HepG2 (cell line): ENCODE results near the gene FGF19. TPM values are rescaled to one million over a fixed set of nuclear protein-coding genes. Genes with fewer than 3 reads are reported as not detected.

Experiments
- CBX2 ChIP-seq, 2 experiments: fragments of 200-600 bp in 1 of 2; sonication (generic); formaldehyde crosslinking in 1 of 2; IDR thresholded peaks; 2 replicates each; pipeline versions ENCODE4 v1.7.0 to v1.8.1; 2018 to 2022; ENCODE audit warnings: low read depth in 2 of 2, low read length in 1 of 2, mild to moderate bottlenecking in 1 of 2, missing genetic modification reagents in 1 of 2
- DNMT1 ChIP-seq: sonication (generic); formaldehyde crosslinking; IDR thresholded peaks from 2 replicates; pipeline ENCODE4 v1.5.1; 2020; ENCODE audit warnings: mild to moderate bottlenecking, missing genetic modification reagents
- PRMT3 ChIP-seq: sonication (generic); formaldehyde crosslinking; IDR thresholded peaks from 2 replicates; pipeline ENCODE4 v1.8.1; 2022; ENCODE audit warnings: low read depth, mild to moderate bottlenecking, moderate library complexity, missing genetic modification reagents, borderline replicate concordance
- RAD51 ChIP-seq: fragments of 450-650 bp; IDR thresholded peaks from 2 replicates; pipeline ENCODE4 v1.6.1; 2016; ENCODE audit warnings: borderline replicate concordance
- RBM22 ChIP-seq: fragments of 200-400 bp; formaldehyde crosslinking; optimal IDR thresholded peaks from 2 replicates; pipeline ENCODE3; 2017; ENCODE audit warnings: mild to moderate bottlenecking, low read length, moderate library complexity
- RELA ChIP-seq: sonication (generic); formaldehyde crosslinking; IDR thresholded peaks from 2 replicates; pipeline ENCODE4 v1.4.0; 2020; ENCODE audit warnings: missing genetic modification reagents
- SP5 ChIP-seq: IDR thresholded peaks from 2 replicates; pipeline ENCODE4 v1.6.1; 2016; ENCODE audit warnings: low read depth, borderline replicate concordance
- ZBTB7A ChIP-seq: sonication (generic); formaldehyde crosslinking; IDR thresholded peaks from 2 replicates; pipeline ENCODE4 v1.8.0; 2022; ENCODE audit warnings: mild to moderate bottlenecking, missing genetic modification reagents
- ZFP36L1 ChIP-seq: sonication (generic); formaldehyde crosslinking; IDR thresholded peaks from 2 replicates; pipeline ENCODE4 v1.8.0; 2022; ENCODE audit warnings: mild to moderate bottlenecking, missing genetic modification reagents, moderate library complexity
- ZMYM4 ChIP-seq: sonication (generic); formaldehyde crosslinking; IDR thresholded peaks from 2 replicates; pipeline ENCODE4 v1.8.1; 2023; ENCODE audit warnings: mild to moderate bottlenecking, missing genetic modification reagents
- ZNF652 ChIP-seq: IDR thresholded peaks from 2 replicates; pipeline ENCODE4 v1.6.1; 2016; ENCODE audit warnings: low read depth, borderline replicate concordance
- polyA plus RNA-seq, 8 experiments: library from polyadenylated mRNA; depleted of rRNA in 3 of 8; stranded (reverse) in 7 of 8; unstranded in 1 of 8; fragments of >200 nt; fragmentation: Illumina TruSeq in 4 of 8; extraction: Trizol in 4 of 8; gene quantifications; 2 replicates each; pipeline versions ENCODE4 v1.2.1 to v1.2.3, GENCODE V29; 2011 to 2016; ENCODE audit warnings: low read depth in 4 of 8, missing spikeins in 1 of 8, mixed read lengths in 1 of 8; ENCODE audit not compliant: insufficient read depth in 1 of 8
- total RNA-seq, 5 experiments: library from RNA; depleted of rRNA; stranded (reverse); fragments of >200 nt; fragmentation: Illumina TruSeq; extraction: Trizol; gene quantifications; 2 replicates each; pipeline ENCODE4 v1.2.3, GENCODE V29; 2016; ENCODE audit warnings: low read depth in 1 of 5
- TF ChIP-seq, protein P1 (sequence below): sonication (generic); formaldehyde crosslinking; IDR thresholded peaks from 2 replicates; pipeline ENCODE4 v1.8.1; 2023; ENCODE audit warnings: mild to moderate bottlenecking, missing genetic modification reagents
- TF ChIP-seq, protein P2 (sequence below): sonication (generic); formaldehyde crosslinking; IDR thresholded peaks from 2 replicates; pipeline ENCODE4 v1.5.1; 2020; ENCODE audit warnings: missing genetic modification reagents, mild to moderate bottlenecking, borderline replicate concordance
- TF ChIP-seq, protein P3 (sequence below): sonication (generic); formaldehyde crosslinking; IDR thresholded peaks from 2 replicates; pipeline ENCODE4 v1.4.0; 2020; ENCODE audit warnings: missing genetic modification reagents, borderline replicate concordance
- TF ChIP-seq, protein P4 (sequence below): sonication (generic); formaldehyde crosslinking; IDR thresholded peaks from 2 replicates; pipeline ENCODE4 v1.4.0; 2020; ENCODE audit warnings: missing genetic modification reagents, low read depth, mild to moderate bottlenecking, borderline replicate concordance
- TF ChIP-seq, protein P5 (sequence below): sonication (generic); formaldehyde crosslinking; IDR thresholded peaks from 2 replicates; pipeline ENCODE4 v1.4.0; 2020; ENCODE audit warnings: missing genetic modification reagents, borderline replicate concordance

Gene FGF19
- total and polyA plus RNA-seq, 2 of the 13 experiments (the other 11 are each of a cell fraction or from before 2014, with no cell fraction given): 0.07 TPM; not detected in 1

DNA sequence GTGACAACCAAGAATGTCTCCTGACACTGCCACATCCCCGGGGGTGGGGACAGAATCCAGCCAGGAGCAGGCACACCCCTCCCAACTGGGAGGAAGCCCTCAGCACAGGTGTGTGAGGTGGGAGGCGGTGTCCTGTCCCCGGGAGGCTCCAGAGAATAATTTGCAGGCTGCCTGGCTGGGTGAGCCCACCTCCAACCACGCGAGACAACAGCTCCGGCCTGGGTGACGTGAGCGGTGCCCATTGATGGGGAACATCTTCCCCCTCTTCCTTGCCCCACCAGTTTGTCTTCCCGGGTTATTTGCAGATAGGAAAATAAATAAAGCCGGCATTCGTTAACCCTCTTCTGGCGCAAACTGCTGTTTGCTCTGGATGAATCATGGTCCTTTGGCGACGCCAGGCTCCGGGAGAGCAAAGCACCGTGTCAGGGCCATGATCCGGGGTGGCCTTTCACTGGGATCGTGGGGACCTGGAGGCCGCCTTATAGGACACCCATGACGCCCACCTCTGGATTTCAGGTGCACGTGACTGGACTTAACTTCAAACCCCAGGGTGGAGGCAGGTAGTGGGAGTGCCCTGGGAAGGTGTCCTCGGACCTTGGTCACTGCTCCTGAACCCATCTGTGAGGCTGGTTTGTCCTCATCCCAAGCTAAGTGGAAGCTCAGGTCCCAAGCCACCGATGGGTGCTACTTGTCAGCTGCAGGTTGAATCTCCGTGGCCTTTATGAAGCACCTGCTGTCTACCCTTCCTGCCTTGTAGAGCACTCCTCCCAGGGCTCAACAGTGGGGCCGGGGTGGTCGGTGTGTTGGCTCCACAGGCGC is 49.0 kb downstream of the FGF19 start (continued):
- TF ChIP-seq, protein P1, sequence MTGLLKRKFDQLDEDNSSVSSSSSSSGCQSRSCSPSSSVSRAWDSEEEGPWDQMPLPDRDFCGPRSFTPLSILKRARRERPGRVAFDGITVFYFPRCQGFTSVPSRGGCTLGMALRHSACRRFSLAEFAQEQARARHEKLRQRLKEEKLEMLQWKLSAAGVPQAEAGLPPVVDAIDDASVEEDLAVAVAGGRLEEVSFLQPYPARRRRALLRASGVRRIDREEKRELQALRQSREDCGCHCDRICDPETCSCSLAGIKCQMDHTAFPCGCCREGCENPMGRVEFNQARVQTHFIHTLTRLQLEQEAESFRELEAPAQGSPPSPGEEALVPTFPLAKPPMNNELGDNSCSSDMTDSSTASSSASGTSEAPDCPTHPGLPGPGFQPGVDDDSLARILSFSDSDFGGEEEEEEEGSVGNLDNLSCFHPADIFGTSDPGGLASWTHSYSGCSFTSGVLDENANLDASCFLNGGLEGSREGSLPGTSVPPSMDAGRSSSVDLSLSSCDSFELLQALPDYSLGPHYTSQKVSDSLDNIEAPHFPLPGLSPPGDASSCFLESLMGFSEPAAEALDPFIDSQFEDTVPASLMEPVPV (CRISPR knock-in tag): peak; percentile 87
- TF ChIP-seq, protein P2, sequence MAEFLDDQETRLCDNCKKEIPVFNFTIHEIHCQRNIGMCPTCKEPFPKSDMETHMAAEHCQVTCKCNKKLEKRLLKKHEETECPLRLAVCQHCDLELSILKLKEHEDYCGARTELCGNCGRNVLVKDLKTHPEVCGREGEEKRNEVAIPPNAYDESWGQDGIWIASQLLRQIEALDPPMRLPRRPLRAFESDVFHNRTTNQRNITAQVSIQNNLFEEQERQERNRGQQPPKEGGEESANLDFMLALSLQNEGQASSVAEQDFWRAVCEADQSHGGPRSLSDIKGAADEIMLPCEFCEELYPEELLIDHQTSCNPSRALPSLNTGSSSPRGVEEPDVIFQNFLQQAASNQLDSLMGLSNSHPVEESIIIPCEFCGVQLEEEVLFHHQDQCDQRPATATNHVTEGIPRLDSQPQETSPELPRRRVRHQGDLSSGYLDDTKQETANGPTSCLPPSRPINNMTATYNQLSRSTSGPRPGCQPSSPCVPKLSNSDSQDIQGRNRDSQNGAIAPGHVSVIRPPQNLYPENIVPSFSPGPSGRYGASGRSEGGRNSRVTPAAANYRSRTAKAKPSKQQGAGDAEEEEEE (CRISPR knock-in tag): no peak
- TF ChIP-seq, protein P3, sequence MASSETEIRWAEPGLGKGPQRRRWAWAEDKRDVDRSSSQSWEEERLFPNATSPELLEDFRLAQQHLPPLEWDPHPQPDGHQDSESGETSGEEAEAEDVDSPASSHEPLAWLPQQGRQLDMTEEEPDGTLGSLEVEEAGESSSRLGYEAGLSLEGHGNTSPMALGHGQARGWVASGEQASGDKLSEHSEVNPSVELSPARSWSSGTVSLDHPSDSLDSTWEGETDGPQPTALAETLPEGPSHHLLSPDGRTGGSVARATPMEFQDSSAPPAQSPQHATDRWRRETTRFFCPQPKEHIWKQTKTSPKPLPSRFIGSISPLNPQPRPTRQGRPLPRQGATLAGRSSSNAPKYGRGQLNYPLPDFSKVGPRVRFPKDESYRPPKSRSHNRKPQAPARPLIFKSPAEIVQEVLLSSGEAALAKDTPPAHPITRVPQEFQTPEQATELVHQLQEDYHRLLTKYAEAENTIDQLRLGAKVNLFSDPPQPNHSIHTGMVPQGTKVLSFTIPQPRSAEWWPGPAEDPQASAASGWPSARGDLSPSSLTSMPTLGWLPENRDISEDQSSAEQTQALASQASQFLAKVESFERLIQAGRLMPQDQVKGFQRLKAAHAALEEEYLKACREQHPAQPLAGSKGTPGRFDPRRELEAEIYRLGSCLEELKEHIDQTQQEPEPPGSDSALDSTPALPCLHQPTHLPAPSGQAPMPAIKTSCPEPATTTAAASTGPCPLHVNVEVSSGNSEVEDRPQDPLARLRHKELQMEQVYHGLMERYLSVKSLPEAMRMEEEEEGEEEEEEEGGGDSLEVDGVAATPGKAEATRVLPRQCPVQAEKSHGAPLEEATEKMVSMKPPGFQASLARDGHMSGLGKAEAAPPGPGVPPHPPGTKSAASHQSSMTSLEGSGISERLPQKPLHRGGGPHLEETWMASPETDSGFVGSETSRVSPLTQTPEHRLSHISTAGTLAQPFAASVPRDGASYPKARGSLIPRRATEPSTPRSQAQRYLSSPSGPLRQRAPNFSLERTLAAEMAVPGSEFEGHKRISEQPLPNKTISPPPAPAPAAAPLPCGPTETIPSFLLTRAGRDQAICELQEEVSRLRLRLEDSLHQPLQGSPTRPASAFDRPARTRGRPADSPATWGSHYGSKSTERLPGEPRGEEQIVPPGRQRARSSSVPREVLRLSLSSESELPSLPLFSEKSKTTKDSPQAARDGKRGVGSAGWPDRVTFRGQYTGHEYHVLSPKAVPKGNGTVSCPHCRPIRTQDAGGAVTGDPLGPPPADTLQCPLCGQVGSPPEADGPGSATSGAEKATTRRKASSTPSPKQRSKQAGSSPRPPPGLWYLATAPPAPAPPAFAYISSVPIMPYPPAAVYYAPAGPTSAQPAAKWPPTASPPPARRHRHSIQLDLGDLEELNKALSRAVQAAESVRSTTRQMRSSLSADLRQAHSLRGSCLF (CRISPR knock-in tag): no peak
- TF ChIP-seq PRMT3 (CRISPR knock-in tag) (peak; percentile 73; the same call in 1 of the 2 replicates), RAD51 (no peak), ZNF652 (peak; percentile 93), ZFP36L1 (CRISPR knock-in tag) (peak; percentile 69; the same call in 1 of the 2 replicates), RBM22 (peak; percentile 83), CBX2 (IDR thresholded peaks at IDR 0.05; ENCODE audit: low read depth, low read length) (no peak), CBX2 (CRISPR knock-in tag; IDR thresholded peaks at IDR 0.05; ENCODE audit: low read depth) (no peak), DNMT1 (no peak), RELA (0 out of 2 replicates have a peak, but pooled peaks have one; percentile 40), SP5 (CRISPR knock-in tag) (peak; percentile 74), ZBTB7A (CRISPR knock-in tag) (no peak), ZMYM4 (CRISPR knock-in tag) (peak; percentile 54; the same call in 1 of the 2 replicates)
- TF ChIP-seq, protein P4, sequence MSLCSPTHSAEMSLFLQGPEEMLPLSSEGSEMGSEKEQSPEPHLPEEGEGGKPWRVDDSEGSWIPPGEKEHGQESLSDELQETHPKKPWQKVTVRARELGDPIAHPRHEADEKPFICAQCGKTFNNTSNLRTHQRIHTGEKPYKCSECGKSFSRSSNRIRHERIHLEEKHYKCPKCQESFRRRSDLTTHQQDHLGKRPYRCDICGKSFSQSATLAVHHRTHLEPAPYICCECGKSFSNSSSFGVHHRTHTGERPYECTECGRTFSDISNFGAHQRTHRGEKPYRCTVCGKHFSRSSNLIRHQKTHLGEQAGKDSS (CRISPR knock-in tag): no peak
- TF ChIP-seq, protein P5, sequence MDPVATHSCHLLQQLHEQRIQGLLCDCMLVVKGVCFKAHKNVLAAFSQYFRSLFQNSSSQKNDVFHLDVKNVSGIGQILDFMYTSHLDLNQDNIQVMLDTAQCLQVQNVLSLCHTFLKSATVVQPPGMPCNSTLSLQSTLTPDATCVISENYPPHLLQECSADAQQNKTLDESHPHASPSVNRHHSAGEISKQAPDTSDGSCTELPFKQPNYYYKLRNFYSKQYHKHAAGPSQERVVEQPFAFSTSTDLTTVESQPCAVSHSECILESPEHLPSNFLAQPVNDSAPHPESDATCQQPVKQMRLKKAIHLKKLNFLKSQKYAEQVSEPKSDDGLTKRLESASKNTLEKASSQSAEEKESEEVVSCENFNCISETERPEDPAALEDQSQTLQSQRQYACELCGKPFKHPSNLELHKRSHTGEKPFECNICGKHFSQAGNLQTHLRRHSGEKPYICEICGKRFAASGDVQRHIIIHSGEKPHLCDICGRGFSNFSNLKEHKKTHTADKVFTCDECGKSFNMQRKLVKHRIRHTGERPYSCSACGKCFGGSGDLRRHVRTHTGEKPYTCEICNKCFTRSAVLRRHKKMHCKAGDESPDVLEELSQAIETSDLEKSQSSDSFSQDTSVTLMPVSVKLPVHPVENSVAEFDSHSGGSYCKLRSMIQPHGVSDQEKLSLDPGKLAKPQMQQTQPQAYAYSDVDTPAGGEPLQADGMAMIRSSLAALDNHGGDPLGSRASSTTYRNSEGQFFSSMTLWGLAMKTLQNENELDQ (CRISPR knock-in tag): no peak
